ENCODE results near the gene USP24.

Gene USP24

GRCh38 chr1:55250399-55251075 lies 35.4 kb upstream of the USP24 start:
- TF ChIP-seq CTCF (IDR thresholded peaks at IDR 0.05), result no peak

GRCh38 chr1:55249646-55250398 lies 34.7 kb upstream of the USP24 start:
- no peak for TF ChIP-seq CTCF (IDR thresholded peaks at IDR 0.05)

- no peak for TF ChIP-seq CTCF (IDR thresholded peaks at IDR 0.05)
These were observed 31.7 kb upstream of the USP24 start for GRCh38 chr1:55246896-55247295.

DNA sequence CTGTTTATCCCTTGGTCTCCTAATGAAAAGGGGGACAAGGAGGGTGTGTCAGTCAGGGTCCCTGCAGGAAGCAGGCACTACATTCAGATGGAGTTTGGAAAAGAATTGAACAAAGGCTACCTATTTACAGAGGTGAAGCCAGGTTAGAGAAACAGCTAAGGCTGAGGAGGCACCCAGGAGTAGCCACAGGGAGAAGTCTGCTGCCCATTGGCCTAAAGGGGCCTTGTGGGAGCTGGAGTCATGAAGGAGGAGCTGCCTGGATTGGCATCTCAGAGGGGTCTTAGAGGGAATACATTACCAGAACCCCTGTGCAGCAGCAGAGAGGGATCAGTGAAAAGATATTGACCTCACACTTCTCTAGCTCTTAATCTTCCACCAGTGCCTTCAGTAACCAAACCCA lies 31.2 kb upstream of the USP24 start:
- no peak for TF ChIP-seq CTCF (IDR thresholded peaks at IDR 0.05)

DNA sequence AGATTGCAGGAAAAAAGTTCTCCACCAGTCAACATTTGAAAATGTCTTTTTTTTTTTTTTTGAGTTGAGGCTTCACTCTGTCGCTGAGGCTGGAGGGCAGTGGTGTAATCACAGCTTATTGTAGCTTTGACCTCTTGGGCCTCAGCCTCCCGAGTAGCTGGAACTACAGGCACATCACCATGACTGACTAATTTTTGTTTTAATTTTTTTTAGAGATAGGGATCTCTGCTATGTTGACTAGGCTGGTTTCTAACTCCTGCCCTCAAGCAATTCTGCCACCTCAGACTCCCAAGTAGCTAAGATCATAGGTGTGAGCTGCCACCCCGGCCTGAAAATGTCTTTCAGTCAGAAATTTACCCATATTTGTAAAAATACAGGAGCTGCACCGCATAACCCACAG lies 30.6 kb upstream of the USP24 start:
- no peak for TF ChIP-seq CTCF (IDR thresholded peaks at IDR 0.05)

DNA sequence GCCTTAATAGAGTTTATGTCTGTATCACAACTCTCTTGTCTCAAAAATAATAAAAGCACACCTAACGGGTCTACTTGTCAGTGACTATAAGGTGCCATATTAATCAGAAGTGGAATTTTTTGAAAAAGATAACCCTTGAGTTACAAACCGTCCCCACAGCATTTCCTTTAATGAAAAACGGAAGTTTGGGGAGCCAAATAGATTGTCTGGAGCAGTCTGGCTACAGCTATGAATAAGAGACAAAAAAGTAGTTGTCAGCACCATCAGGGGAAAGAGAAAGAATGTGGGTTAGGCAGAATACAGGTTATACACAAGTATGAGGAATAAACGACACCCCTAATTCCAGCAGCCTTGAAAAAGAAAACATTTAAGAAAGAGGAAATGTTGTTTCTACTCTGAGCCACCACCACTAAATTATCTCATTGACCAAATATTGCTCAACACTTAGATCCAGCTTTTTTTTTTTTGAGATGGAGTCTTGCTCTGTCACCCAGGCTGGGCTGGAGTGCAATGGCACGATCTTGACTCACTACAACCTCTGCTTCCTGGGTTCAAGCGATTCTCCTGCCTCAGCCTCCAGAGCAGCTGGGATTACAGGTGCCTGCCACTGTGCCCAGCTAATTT lies 29.4 kb upstream of the USP24 start:
- TF ChIP-seq CTCF (IDR thresholded peaks at IDR 0.05), result no peak

DNA sequence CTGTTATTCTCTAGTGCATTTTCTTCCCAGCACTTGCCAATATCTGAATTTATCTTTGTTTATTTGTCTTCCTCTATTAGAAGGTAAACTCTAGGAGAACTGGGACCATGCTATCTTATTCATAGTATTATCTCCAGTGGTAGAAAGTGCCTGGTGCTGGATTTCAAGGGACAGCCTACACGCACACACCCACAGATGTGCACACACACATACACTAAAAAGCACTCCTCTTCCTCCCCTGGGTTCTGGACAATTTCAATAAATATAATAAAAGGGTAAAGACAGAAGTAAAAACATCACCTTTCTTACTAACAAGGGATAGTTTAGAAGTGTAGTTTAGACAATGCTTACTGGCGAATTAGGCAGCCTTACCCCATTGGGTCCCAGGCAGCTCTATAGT lies 28.5 kb upstream of the USP24 start:
- TF ChIP-seq CTCF (IDR thresholded peaks at IDR 0.05), result no peak

All from LNCAP (cell line).